ENCODE data around the gene BABAM2.

BABAM2 gene

DNA sequence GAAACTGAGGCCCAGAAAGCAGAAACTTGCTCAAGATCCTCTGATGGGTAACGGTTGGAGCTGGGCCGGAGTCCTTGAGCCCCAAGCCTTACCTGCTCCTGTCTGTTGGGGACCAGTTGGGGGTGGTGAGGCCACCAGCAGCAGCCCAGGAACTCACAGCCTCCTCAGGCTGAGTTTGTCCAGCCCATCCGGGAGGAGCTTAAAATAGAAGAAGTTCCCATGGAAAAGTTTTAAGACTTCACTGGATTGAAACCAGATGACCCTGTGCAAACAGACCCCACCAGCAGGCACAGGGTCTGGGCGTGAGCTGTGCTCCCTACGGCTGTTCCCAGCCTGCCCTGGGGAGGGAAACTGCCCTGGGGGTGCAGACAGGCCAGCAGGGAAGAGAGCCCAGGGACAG is 461.6 kb downstream of the BABAM2 start:
- DNase-seq = no peak

DNA sequence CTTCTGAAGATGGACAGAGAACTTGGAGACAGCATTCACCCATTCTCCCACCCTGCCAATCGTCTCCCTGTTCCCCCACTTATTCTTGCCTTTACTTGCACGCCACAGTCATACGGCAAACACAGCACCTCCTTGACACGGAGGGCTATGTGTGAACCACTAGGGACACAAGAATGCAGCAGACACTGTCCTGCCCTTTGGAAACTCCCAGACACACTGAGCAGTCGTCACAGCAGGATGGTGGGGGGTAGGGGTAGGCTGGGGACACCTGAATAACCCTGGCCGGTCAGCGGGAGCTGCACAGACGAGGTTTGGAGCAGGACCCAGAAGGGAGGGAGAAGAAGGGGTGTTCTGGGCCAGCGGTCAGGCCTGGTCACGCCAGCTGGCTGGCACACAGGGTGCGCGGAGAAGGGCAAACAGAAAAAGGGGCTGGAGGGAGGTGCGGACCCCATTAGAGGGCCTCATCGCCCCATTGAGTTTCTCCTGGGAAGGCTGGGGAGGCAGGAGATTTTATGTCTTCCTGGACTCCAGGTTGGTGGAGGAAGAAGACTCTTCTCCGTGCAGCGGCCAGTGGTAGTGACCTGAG is 462.2 kb downstream of the BABAM2 start:
- DNase-seq = no peak

DNA sequence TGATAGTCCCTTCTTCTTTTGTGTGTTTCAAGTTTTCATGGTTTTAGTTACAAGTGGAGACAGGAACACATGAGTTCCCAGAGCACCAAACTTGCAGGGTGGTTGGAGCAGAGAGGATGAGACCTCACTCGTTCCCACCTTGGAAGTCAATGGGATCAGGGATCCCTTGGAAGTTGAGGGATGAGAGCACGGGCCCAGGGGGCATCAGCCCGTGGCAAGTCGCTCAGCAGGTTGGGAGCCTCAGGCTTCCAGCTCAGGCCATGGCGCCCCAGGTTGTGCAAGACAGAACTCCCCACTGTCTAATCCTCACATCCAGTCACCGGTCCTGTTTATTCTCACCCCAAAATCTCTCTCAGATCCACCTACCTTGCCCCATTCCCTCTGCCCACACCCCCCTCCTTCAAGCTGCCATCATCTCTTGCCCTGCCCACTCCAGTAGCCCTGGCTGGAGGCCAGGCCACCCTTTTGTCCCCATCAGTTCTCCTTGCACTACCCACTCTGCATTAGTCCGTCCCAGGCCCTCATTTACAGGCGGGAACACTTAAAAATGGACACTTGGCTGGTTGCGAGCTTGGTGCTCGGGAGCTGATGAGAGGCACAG is 464.5 kb downstream of the BABAM2 start:
- DNase-seq = no peak

DNA sequence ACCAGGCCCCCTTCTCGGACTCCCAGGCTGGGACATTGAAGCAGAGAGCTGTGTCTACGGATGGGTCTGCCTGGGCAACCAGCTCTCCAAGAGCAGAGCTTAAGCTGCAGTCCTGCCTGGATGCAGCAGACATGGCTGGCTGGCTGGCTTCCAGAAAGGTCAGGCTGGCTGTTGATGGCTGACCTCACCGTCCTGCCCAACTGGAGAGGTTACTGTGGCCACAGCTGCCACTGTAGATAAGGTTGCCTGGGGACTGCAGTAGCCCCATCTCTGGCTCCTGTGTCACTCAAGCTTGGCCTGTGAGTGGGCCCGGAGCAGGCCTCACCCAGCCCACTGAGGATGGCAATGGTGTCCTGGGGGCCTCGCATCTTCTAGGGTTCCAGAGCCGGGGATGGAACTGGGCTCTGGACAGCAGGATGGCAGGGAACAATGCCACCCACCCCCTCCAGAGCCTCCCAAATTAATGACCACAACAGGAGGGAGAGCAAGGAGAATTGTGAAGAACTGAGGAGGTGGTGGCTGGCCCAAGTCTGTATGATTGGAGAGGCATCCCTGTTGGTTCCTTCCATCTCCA is 465.1 kb downstream of the BABAM2 start:
- no peak for DNase-seq

DNA sequence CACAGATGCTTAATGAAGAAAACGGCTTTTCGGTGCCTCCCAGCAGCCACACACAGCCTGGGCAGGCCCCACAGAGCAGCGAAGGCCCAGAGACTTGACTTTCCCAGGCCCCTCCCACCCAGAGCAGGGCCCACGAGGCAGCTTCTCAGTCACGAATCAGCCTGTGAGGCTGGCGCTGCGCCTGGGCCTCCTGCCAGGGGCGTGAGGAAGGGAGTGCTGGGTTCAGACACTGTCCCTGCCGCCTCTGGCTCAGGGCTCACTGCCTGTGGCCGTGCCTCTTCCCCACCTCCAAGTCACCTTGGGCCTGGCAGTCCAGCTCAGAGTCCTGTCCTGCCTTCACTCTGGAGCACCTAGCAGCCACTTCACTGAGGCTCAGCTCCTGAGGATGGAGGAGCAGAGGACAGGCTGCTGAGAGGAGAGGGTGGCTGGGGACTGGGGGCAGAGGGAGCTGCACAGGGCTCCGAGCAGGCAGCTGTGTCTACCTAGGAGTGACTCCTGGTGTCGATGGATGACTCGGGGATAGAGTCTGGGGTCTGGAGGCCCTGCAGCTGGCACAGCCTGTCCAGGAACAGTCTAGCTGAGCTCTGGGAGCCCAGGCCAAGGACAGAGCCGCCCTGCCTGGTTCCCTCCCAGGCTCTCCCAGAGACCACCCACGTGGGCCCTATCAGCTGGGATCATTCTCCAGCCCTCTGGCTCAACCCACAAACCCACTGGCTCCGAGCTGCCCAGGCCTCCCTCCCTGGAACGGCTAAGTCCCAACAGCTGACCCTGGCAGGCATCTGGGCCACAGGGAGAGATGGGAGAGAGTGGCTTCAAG is 465.8 kb downstream of the BABAM2 start:
- no peak for DNase-seq

- no peak for DNase-seq
Measured at GRCh38 chr2:28357055-28357454, 466.5 kb downstream of the BABAM2 start.

DNA sequence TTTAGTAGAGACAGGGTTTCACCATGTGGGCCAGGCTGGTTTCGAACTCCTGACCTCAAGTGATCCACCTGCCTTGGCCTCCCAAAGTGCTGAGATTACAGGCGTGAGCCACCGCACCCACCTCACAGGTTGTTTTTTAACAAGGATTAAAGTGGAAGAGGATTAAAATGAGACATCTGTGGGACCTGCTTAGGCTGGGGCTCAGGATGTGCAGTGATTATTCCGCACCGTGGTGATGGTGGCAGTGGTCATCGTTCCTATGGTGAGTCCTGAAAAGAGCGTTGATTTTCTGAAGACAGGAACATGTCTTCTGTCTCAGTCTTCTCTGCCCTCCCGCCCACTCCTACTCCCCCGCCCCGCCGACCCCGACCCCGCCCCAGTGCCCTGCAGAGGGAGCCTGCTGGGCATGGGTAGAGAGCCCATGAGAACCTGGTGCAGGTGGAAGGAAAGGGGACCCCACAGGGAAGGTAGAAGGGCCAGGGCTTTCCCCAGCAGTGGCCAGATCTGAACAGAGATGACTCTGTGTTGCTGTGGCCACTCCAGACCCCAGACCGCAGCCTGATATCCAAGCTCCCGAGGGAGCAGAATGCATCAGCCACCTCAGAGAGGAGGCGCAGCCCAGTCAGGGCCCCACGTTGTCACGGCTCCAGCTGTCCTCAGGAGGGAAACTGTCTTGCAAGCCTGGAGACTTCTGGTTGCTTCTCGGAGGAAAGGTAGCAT is 467.6 kb downstream of the BABAM2 start:
- DNase-seq = no peak

- DNase-seq = no peak
Measured at GRCh38 chr2:28358668-28359201, 468.2 kb downstream of the BABAM2 start.

GRCh38 chr2:28359222-28360057 is 468.9 kb downstream of the BABAM2 start:
- DNase-seq = no peak

DNA sequence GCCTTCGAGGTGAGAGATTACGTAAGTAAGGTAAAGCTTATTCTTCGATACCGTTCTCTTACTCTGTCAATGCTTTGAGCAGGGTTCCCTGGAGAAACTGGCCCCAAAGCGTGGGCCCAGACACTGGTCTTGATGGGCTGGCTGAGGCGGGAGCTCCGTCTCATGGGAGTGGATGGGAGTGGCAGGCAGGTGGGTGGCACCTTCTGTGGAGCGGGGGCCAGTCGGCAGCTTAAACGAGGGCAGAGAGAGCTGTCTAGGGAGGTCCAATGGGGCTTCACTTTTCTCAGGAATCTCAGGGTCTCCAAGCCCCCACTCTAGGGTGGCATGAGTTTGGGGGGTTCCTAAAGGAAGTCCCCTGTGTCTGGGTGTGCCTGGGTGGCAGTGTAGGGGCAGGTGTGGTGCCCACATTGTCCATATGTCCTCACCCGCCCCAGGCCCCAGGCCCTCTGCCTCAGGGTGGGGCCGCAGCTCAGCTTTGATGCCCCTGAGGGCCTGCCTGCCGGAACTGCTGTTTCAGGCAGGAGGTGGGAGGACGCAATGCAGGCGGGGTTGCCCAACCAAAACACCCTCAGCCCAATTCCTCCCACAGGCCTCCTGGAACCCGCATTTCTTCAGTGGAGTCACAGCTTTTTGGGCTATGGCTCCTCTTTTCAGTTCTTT is 469.7 kb downstream of the BABAM2 start:
- DNase-seq = no peak

DNA sequence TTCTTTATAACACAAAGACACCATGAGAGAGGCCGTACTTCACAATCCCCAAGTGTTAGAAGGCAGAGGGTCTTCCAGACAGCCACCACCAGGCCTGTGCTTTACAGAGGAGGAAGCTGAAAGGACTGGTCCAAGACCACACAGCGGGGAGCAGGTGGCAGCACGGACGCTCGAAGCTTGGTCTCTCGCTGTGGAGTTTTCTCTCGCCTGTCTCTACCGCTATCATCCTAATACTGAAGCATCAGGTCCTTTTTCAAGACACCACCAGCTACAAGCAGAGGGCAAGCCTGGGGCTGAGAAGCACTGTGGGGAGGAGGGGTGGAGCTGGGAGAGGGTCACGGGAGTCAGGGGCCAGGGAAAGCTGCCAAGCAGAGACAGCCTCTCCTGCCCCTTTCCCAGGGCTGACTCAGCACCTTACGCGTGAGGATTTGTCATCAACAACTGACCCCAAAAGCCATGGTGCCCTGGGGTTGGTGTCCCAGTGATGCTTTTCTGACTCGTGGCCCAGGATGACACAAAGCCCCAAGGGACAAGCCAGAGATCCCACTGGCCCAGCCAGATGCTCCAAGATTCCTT is 470.3 kb downstream of the BABAM2 start:
- no peak for DNase-seq

- no peak for DNase-seq
Measured at GRCh38 chr2:28361991-28362710, 471.6 kb downstream of the BABAM2 start.

DNA sequence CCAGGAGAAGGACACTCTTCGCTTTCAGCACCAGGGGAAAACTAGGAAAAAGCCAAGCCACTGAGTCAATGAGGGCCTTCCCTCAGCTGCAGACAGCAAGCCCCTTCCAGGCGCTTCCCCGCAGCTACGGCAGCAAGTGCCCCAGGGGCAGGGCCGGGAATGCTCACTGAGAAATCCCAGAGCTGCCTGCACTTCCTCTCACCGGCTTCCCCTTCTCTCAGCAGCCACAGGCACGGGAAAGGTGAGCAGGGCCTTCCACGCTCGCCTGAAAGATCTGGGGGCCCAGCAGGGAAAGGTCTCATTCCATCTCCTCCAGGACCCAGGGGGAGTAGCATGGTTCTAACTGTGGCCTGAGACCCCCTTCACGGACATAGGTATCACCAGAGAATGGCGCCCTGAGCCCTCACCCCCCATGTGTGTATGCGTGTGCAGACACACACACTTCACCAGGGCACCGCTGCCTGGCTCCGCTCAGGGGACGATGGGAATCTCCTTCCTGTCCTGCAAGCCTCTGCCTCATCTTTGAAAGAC is 472.5 kb downstream of the BABAM2 start:
- no peak for DNase-seq

GRCh38 chr2:28363686-28364280 is 473.3 kb downstream of the BABAM2 start:
- DNase-seq = no peak

GRCh38 chr2:28364610-28365009 is 474.1 kb downstream of the BABAM2 start:
- DNase-seq = no peak

DNA sequence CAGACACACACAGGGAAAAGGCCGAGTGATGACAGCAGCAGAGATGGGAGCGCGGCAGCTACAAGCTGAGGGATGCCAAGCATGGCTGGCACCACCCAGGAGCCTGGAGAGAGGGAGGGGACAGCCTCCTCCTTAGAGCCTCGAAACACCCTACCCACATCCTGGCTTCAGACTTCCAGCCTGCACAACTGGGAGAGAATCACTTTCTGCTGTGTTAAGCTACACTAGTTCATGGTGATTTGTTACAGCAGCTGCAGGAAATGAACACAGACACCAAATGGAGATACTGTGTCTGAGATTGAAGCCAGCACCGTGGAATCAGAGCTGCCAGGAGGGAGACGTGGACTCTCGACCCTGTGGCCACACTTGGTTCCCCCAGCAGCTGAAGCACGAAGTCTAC is 474.6 kb downstream of the BABAM2 start:
- no peak for DNase-seq

DNA sequence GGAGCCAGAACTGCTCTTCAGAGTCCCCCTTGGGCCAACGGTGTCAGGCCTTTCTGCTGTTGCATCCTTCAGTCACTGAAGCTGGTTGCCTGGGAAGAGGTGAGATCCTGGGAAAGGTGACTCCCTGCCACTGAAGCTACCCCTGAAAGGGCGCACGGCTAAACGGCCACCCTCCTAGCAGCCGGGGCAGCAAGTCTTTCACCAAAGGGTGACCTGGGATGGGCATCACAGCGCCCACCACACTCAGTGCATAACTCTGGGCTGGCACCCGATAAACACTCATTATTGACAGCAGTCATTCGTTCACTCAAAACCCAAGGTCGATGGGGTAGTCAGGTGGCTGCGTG is 475.6 kb downstream of the BABAM2 start:
- DNase-seq = no peak

DNA sequence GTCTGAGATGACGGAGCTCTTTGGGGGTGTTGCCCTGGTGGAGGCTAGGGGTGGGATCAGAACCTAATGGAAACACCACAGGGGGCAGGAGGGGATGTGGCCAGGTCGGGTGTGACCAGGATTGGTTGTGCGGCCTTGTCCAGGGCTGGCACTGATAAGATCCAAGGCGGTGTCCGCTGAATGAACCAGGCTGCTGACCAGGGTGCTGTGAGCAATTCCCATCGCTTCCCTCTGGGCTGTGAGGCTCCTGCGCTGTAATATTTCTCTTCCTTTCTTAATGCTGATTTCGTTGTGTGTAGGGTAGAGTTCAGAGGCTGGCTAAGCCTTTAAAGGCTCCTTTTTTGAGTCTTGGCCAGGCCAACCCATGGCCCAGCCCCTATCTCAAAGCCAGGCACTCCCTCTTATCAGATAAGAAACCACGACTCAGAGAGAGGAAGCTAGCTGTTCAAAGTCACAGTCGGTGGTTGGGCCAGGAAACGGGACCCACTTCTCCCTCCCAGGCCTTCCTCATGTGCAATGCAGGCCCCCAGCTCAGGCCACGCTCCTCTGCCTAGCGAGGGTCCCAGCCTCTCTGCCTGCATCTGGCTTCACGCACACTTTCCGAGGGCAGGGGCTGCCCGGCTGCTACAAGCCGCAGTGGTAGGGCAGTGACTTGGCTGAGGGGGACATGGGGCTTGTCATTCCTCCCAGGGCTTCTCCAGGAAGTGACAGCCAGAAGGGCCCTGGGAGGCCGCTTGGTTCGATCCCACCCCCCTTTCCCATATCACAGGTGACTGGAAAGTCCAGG is 476.2 kb downstream of the BABAM2 start:
- DNase-seq = no peak

Data from NCI-H187 (cell line).